ENCODE measurements around the gene ZFYVE21.

GRCh38 chr14:103740991-103741689, 25.5 kb downstream of the ZFYVE21 start:
- TF ChIP-seq, protein P1, sequence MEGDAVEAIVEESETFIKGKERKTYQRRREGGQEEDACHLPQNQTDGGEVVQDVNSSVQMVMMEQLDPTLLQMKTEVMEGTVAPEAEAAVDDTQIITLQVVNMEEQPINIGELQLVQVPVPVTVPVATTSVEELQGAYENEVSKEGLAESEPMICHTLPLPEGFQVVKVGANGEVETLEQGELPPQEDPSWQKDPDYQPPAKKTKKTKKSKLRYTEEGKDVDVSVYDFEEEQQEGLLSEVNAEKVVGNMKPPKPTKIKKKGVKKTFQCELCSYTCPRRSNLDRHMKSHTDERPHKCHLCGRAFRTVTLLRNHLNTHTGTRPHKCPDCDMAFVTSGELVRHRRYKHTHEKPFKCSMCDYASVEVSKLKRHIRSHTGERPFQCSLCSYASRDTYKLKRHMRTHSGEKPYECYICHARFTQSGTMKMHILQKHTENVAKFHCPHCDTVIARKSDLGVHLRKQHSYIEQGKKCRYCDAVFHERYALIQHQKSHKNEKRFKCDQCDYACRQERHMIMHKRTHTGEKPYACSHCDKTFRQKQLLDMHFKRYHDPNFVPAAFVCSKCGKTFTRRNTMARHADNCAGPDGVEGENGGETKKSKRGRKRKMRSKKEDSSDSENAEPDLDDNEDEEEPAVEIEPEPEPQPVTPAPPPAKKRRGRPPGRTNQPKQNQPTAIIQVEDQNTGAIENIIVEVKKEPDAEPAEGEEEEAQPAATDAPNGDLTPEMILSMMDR (conservative IDR thresholded peaks at IDR 0.05) = no peak
- no peak for TF ChIP-seq EZH2 (IDR thresholded peaks at IDR 0.05; ENCODE audit: low read depth)
